Measurements from ENCODE around the gene CITED1.

- TF ChIP-seq, protein P1, sequence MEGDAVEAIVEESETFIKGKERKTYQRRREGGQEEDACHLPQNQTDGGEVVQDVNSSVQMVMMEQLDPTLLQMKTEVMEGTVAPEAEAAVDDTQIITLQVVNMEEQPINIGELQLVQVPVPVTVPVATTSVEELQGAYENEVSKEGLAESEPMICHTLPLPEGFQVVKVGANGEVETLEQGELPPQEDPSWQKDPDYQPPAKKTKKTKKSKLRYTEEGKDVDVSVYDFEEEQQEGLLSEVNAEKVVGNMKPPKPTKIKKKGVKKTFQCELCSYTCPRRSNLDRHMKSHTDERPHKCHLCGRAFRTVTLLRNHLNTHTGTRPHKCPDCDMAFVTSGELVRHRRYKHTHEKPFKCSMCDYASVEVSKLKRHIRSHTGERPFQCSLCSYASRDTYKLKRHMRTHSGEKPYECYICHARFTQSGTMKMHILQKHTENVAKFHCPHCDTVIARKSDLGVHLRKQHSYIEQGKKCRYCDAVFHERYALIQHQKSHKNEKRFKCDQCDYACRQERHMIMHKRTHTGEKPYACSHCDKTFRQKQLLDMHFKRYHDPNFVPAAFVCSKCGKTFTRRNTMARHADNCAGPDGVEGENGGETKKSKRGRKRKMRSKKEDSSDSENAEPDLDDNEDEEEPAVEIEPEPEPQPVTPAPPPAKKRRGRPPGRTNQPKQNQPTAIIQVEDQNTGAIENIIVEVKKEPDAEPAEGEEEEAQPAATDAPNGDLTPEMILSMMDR (IDR thresholded peaks at IDR 0.05): no peak
- TF ChIP-seq POLR2A (IDR thresholded peaks at IDR 0.05): no peak
Observed at GRCh38 chrX:72316408-72317110, 10.8 kb upstream of the CITED1 start.
